ENCODE results near the gene LRRC38.
A peak's percentile ranks its signal among the peaks of the same experiment; 100 is the strongest.
"Not testable (repeated sequence)": the region's sequence is repeated elsewhere in the genome, so short reads cannot be mapped to it uniquely, and the experiment has no call there.

Gene LRRC38

GRCh38 chr1:13456904-13457532 is 56.8 kb downstream of the LRRC38 start:
- DNase-seq: no peak

- peak; percentile 40 for DNase-seq
These were observed 62.3 kb downstream of the LRRC38 start for GRCh38 chr1:13451399-13451965.

- DNase-seq: no peak
These were observed 63.6 kb downstream of the LRRC38 start for GRCh38 chr1:13450204-13450603.

- no peak for DNase-seq
These were observed 70.3 kb downstream of the LRRC38 start for GRCh38 chr1:13443335-13443979.

GRCh38 chr1:13439104-13439783 is 74.6 kb downstream of the LRRC38 start:
- not testable (repeated sequence) for DNase-seq

- DNase-seq: no peak
These were observed 78.3 kb downstream of the LRRC38 start for GRCh38 chr1:13435458-13435857.

- not testable (repeated sequence) for DNase-seq
These were observed 80.0 kb downstream of the LRRC38 start for GRCh38 chr1:13433694-13434358.

- no peak for DNase-seq
These were observed 81.6 kb downstream of the LRRC38 start for GRCh38 chr1:13432251-13432650.

GRCh38 chr1:13430495-13430894 is 83.3 kb downstream of the LRRC38 start:
- no peak for DNase-seq

Data from RPMI8226 (cell line).